K562 (cell line): ENCODE measurements around the gene AGPAT3. TPM values are rescaled to one million over a fixed set of nuclear protein-coding genes. Genes with fewer than 3 reads are reported as not detected.
A peak's percentile ranks its signal among the peaks of the same experiment; 100 is the strongest.

Experiments
- ARHGAP35 ChIP-seq: fragments of 450-650 bp; IDR thresholded peaks from 2 replicates; pipeline ENCODE4 v1.6.1; 2018; ENCODE audit not compliant: partially characterized antibody
- CCAR2 ChIP-seq: fragments of 200-400 bp; formaldehyde crosslinking; IDR thresholded peaks from 2 replicates; pipeline ENCODE4 v1.6.1; 2017; ENCODE audit warnings: mild to moderate bottlenecking, low read depth, low read length
- DMBX1 ChIP-seq: fragments of 250-450 bp; sonication (Bioruptor Pico); IDR thresholded peaks from 2 replicates; pipeline ENCODE4 v1.8.0; 2022; ENCODE audit warnings: inconsistent platforms, mild to moderate bottlenecking, moderate library complexity, borderline replicate concordance
- DPF2 ChIP-seq: fragments of 450-650 bp; IDR thresholded peaks from 2 replicates; pipeline ENCODE4 v1.6.1; 2016
- EP400 ChIP-seq: fragments of 450-650 bp; IDR thresholded peaks from 2 replicates; pipeline ENCODE4 v1.6.1; 2017; ENCODE audit warnings: antibody characterized with exemption, mild to moderate bottlenecking, moderate library complexity
- ETV1 ChIP-seq: fragments of 450-650 bp; conservative IDR thresholded peaks from 2 replicates; pipeline ENCODE4 v1.6.1; 2016; ENCODE audit warnings: missing genetic modification characterization, control low read depth, low read depth, missing compliant biosample characterization
- KLF13 ChIP-seq: fragments of 450-650 bp; IDR thresholded peaks from 2 replicates; pipeline ENCODE4 v1.6.1; 2016; ENCODE audit warnings: missing genetic modification characterization, low read depth, mild to moderate bottlenecking, missing compliant biosample characterization, moderate library complexity, borderline replicate concordance
- MEF2D ChIP-seq: conservative IDR thresholded peaks from 2 replicates; pipeline ENCODE4 v1.6.1; 2016; ENCODE audit warnings: low read depth, missing genetic modification characterization, missing compliant biosample characterization
- MTA2 ChIP-seq: fragments of 450-650 bp; IDR thresholded peaks from 2 replicates; pipeline ENCODE4 v1.6.1; 2016; ENCODE audit warnings: low read depth
- SUPT5H ChIP-seq: fragments of 450-650 bp; IDR thresholded peaks from 2 replicates; pipeline ENCODE4 v1.6.1; 2016
- TBP ChIP-seq: optimal IDR thresholded peaks from 2 replicates; pipeline ENCODE3; 2011; ENCODE audit warnings: low read depth, low read length, improper control_type of control experiment
- ZFX ChIP-seq: sonication (generic); formaldehyde crosslinking; IDR thresholded peaks from 2 replicates; pipeline ENCODE4 v1.8.0; 2022; ENCODE audit warnings: mild to moderate bottlenecking, missing genetic modification reagents, moderate library complexity
- ZNF146 ChIP-seq: IDR thresholded peaks from one replicate; pipeline ENCODE4 v1.6.1; 2018; ENCODE audit warnings: missing compliant biosample characterization; ENCODE audit not compliant: unreplicated experiment
- ZNF766 ChIP-seq: fragments of 200-800 bp; sonication (Bioruptor generic); conservative IDR thresholded peaks from 2 replicates; pipeline ENCODE4 v1.6.1; 2016; ENCODE audit warnings: missing genetic modification characterization, missing compliant biosample characterization
- ZNF79 ChIP-seq: fragments of 250-450 bp; sonication (Bioruptor Pico); IDR thresholded peaks from 2 replicates; pipeline ENCODE4 v1.4.0; 2020; ENCODE audit warnings: low read depth, mild to moderate bottlenecking, moderate library complexity
- polyA plus RNA-seq, 8 experiments: library from polyadenylated mRNA; depleted of rRNA in 4 of 8; stranded (reverse) in 5 of 8; unstranded in 3 of 8; fragments of >200 nt; fragmentation: Nextera tagmentation in 2 of 8; fragmentation: Illumina TruSeq in 1 of 8; extraction: Ambion mirVana in 2 of 8; extraction: Trizol in 1 of 8; gene quantifications; 2 replicates each; pipeline versions ENCODE4 v1.2.1 to v1.2.3, GENCODE V29; 2011 to 2014; ENCODE audit warnings: inconsistent platforms in 1 of 8, missing spikeins in 1 of 8
- total RNA-seq, 7 experiments: library from RNA; depleted of rRNA in 6 of 7; stranded (reverse); fragments of >200 nt in 6 of 7; fragmentation: Illumina TruSeq in 2 of 7; extraction: Trizol in 2 of 7; gene quantifications; 2 replicates each; pipeline versions ENCODE4 v1.2.1 to v1.2.3, GENCODE V29; 2011 to 2021; ENCODE audit warnings: low replicate concordance in 1 of 7
- TF ChIP-seq, protein P1 (sequence below): conservative IDR thresholded peaks from 2 replicates; pipeline ENCODE4 v1.6.1; 2011; ENCODE audit warnings: low read depth, mild to moderate bottlenecking, low read length; ENCODE audit not compliant: control insufficient read depth
- TF ChIP-seq, protein P2 (sequence below), 2 experiments: fragments of 450-650 bp; conservative IDR thresholded peaks; 2 replicates each; pipeline ENCODE4 v1.6.1; 2017; ENCODE audit warnings: mild to moderate bottlenecking in 2 of 2, moderate library complexity in 2 of 2
- TF ChIP-seq, protein P3 (sequence below): sonication (generic); formaldehyde crosslinking; IDR thresholded peaks from 2 replicates; pipeline ENCODE4 v1.8.0; 2023; ENCODE audit warnings: missing genetic modification reagents, mild to moderate bottlenecking, borderline replicate concordance

AGPAT3 gene
- total and polyA plus RNA-seq, 9 of the 15 experiments (the other 6 are each of a cell fraction or from before 2014, with no cell fraction given) = 1.5 to 88.4 (median 35.7) TPM

DNA sequence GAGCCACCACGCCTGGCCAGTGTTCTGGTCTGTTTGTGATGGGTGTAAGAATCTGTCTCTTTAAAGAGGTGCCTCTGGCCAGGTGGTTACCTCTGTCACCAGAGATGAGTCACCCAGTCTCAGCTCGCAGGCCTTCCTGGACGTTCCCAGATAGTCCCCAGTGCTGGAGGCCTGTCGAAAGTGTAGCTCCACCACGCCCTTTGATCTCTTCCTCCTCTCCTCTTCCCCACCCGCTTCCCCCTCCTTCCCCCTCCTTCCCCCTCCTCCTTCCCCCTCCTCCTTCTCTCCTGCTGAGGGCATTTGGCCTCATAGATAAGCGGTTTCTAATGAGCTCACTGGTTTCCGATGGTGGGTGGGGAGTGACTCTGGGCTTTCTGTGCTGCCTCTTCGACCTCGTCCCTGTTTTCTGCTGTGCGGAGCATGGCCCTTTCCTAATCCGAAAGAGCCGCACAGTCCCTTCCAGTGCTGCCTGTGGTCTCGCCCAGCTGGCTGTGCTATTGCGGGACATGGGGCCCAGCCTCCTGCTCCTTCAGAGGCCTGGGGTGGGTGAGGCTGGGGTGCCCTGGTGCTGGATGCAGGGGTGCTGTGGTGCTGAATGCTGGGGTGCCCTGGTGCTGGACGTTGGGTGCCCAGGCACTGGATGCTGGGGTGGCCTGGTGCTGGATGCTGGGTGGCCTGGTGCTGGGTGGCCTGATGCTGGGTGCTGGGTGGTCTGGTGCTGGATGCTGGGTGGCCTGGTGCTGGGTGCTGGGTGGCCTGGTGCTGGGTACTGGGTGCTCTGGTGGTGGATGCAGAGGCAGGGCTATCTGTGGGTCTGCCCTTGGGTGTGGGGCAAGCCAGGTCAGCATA lies 19.2 kb downstream of the AGPAT3 start (continued):
- TF ChIP-seq, protein P1, sequence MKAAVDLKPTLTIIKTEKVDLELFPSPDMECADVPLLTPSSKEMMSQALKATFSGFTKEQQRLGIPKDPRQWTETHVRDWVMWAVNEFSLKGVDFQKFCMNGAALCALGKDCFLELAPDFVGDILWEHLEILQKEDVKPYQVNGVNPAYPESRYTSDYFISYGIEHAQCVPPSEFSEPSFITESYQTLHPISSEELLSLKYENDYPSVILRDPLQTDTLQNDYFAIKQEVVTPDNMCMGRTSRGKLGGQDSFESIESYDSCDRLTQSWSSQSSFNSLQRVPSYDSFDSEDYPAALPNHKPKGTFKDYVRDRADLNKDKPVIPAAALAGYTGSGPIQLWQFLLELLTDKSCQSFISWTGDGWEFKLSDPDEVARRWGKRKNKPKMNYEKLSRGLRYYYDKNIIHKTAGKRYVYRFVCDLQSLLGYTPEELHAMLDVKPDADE = peak; percentile 77; the same call in 1 of the 2 replicates
- TF ChIP-seq ZFX (CRISPR knock-in tag) (peak; percentile 80), ARHGAP35 (peak; percentile 44), MEF2D (no peak), ZNF766 (CRISPR knock-in tag) (peak; percentile 93), DPF2 (peak; percentile 94), SUPT5H (peak; percentile 76), KLF13 (tag) (no peak), EP400 (peak; percentile 77), CCAR2 (no peak), MTA2 (peak; percentile 65), DMBX1 (CRISPR knock-in tag) (peak; percentile 60; the same call in 1 of the 2 replicates), ZNF79 (CRISPR knock-in tag) (no peak), ZNF146 (CRISPR knock-in tag) (no peak), TBP (peak; percentile 47), ETV1 (tag) (peak; percentile 34; the same call in 1 of the 2 replicates)
- TF ChIP-seq, protein P2, sequence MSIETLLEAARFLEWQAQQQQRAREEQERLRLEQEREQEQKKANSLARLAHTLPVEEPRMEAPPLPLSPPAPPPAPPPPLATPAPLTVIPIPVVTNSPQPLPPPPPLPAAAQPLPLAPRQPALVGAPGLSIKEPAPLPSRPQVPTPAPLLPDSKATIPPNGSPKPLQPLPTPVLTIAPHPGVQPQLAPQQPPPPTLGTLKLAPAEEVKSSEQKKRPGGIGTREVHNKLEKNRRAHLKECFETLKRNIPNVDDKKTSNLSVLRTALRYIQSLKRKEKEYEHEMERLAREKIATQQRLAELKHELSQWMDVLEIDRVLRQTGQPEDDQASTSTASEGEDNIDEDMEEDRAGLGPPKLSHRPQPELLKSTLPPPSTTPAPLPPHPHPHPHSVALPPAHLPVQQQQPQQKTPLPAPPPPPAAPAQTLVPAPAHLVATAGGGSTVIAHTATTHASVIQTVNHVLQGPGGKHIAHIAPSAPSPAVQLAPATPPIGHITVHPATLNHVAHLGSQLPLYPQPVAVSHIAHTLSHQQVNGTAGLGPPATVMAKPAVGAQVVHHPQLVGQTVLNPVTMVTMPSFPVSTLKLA (conservative IDR thresholded peaks at IDR 0.05) = peak in 1 of 2 experiments; percentile 74; a peak in 2 of 4 replicates
- TF ChIP-seq, protein P3, sequence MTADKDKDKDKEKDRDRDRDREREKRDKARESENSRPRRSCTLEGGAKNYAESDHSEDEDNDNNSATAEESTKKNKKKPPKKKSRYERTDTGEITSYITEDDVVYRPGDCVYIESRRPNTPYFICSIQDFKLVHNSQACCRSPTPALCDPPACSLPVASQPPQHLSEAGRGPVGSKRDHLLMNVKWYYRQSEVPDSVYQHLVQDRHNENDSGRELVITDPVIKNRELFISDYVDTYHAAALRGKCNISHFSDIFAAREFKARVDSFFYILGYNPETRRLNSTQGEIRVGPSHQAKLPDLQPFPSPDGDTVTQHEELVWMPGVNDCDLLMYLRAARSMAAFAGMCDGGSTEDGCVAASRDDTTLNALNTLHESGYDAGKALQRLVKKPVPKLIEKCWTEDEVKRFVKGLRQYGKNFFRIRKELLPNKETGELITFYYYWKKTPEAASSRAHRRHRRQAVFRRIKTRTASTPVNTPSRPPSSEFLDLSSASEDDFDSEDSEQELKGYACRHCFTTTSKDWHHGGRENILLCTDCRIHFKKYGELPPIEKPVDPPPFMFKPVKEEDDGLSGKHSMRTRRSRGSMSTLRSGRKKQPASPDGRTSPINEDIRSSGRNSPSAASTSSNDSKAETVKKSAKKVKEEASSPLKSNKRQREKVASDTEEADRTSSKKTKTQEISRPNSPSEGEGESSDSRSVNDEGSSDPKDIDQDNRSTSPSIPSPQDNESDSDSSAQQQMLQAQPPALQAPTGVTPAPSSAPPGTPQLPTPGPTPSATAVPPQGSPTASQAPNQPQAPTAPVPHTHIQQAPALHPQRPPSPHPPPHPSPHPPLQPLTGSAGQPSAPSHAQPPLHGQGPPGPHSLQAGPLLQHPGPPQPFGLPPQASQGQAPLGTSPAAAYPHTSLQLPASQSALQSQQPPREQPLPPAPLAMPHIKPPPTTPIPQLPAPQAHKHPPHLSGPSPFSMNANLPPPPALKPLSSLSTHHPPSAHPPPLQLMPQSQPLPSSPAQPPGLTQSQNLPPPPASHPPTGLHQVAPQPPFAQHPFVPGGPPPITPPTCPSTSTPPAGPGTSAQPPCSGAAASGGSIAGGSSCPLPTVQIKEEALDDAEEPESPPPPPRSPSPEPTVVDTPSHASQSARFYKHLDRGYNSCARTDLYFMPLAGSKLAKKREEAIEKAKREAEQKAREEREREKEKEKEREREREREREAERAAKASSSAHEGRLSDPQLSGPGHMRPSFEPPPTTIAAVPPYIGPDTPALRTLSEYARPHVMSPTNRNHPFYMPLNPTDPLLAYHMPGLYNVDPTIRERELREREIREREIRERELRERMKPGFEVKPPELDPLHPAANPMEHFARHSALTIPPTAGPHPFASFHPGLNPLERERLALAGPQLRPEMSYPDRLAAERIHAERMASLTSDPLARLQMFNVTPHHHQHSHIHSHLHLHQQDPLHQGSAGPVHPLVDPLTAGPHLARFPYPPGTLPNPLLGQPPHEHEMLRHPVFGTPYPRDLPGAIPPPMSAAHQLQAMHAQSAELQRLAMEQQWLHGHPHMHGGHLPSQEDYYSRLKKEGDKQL (CRISPR knock-in tag) = no peak
